ENCODE measurements around the gene IL27RA.
A peak's percentile ranks its signal among the peaks of the same experiment; 100 is the strongest.

IL27RA gene

GRCh38 chr19:13993590-13994300 lies 37.8 kb upstream of the IL27RA start:
- TF ChIP-seq POLR2A (IDR thresholded peaks at IDR 0.05; ENCODE audit: low read depth, low read length) = no peak
- DNase-seq (ENCODE audit: insufficient read length, low spot score) = no peak
- no peak for FAIRE-seq

- FAIRE-seq (no peak), DNase-seq (ENCODE audit: insufficient read length, low spot score) (no peak)
- TF ChIP-seq POLR2A (IDR thresholded peaks at IDR 0.05; ENCODE audit: low read depth, low read length) = no peak
Observed at GRCh38 chr19:13995017-13995728, 36.4 kb upstream of the IL27RA start.

GRCh38 chr19:13995878-13996765 lies 35.4 kb upstream of the IL27RA start:
- no peak for TF ChIP-seq POLR2A (IDR thresholded peaks at IDR 0.05; ENCODE audit: low read depth, low read length)
- DNase-seq (ENCODE audit: insufficient read length, low spot score) = no peak
- no peak for FAIRE-seq

- no peak for FAIRE-seq
- no peak for DNase-seq (ENCODE audit: insufficient read length, low spot score)
- TF ChIP-seq POLR2A (IDR thresholded peaks at IDR 0.05; ENCODE audit: low read depth, low read length) = no peak
Observed at GRCh38 chr19:13996928-13997630, 34.5 kb upstream of the IL27RA start.

- DNase-seq (ENCODE audit: insufficient read length, low spot score) (peak; percentile 3), FAIRE-seq (no peak)
- TF ChIP-seq POLR2A (IDR thresholded peaks at IDR 0.05; ENCODE audit: low read depth, low read length) = no peak
Observed at GRCh38 chr19:13997631-13997962, 34.0 kb upstream of the IL27RA start.

GRCh38 chr19:13998426-13998825 lies 33.1 kb upstream of the IL27RA start:
- no peak for DNase-seq (ENCODE audit: insufficient read length, low spot score)
- no peak for TF ChIP-seq POLR2A (IDR thresholded peaks at IDR 0.05; ENCODE audit: low read depth, low read length)
- no peak for FAIRE-seq

GRCh38 chr19:13999085-13999484 lies 32.5 kb upstream of the IL27RA start:
- no peak for TF ChIP-seq POLR2A (IDR thresholded peaks at IDR 0.05; ENCODE audit: low read depth, low read length)
- DNase-seq (ENCODE audit: insufficient read length, low spot score) (no peak), FAIRE-seq (no peak)

- TF ChIP-seq POLR2A (IDR thresholded peaks at IDR 0.05; ENCODE audit: low read depth, low read length) = no peak
- DNase-seq (ENCODE audit: insufficient read length, low spot score) (no peak), FAIRE-seq (no peak)
Observed at GRCh38 chr19:14000691-14001375, 30.7 kb upstream of the IL27RA start.

GRCh38 chr19:14002571-14003250 lies 28.9 kb upstream of the IL27RA start:
- FAIRE-seq = no peak
- no peak for TF ChIP-seq POLR2A (IDR thresholded peaks at IDR 0.05; ENCODE audit: low read depth, low read length)
- DNase-seq (ENCODE audit: insufficient read length, low spot score) = no peak

GRCh38 chr19:14003251-14004055 lies 28.1 kb upstream of the IL27RA start:
- no peak for TF ChIP-seq POLR2A (IDR thresholded peaks at IDR 0.05; ENCODE audit: low read depth, low read length)
- DNase-seq (ENCODE audit: insufficient read length, low spot score) = no peak
- no peak for FAIRE-seq

- no peak for FAIRE-seq
- DNase-seq (ENCODE audit: insufficient read length, low spot score) = no peak
- no peak for TF ChIP-seq POLR2A (IDR thresholded peaks at IDR 0.05; ENCODE audit: low read depth, low read length)
Observed at GRCh38 chr19:14004619-14005348, 26.8 kb upstream of the IL27RA start.
